ENCODE results near the gene FBRSL1. TPM values are rescaled to one million over a fixed set of nuclear protein-coding genes. Genes with fewer than 3 reads are reported as not detected.
A peak's percentile ranks its signal among the peaks of the same experiment; 100 is the strongest.

The FBRSL1 gene
- polyA plus RNA-seq, 3 donors = 0.39 to 28.7 (median 0.74) TPM

- WGBS (ENCODE audit: insufficient coverage) = 85% methylated on average over 11 of the region's 11 CpGs
- Histone ChIP-seq H3K4me3 (replicated peaks in 1 of 3; ENCODE audit: low read depth in 2 of 3, low read length in 3 of 3) (no peak overlapping the region), H4K20me1 (ENCODE audit: insufficient read depth, low read length) (peaks cover 78% of the 10 kb centered on the region), H3K27me3 (ENCODE audit: control insufficient read depth in 2 of 2, insufficient read depth in 2 of 2, low read length in 2 of 2) (no peaks in the 10 kb centered on the region), H3K9ac (ENCODE audit: insufficient read depth, low read length, poor library complexity, severe bottlenecking) (no peak overlapping the region), H3K27ac (ENCODE audit: low read depth in 1 of 2, low read length in 2 of 2) (no peak overlapping the region), H2AFZ (ENCODE audit: insufficient read depth, low read depth, low read length, poor library complexity, severe bottlenecking) (no peak overlapping the region), H3K4me2 (replicated peaks; ENCODE audit: extremely low read depth, low read length, poor library complexity, severe bottlenecking) (no peak overlapping the region), H3K79me2 (ENCODE audit: insufficient read depth, low read length) (no peaks in the 10 kb centered on the region), H3K4me1 (ENCODE audit: control insufficient read depth in 1 of 2, insufficient read depth in 2 of 2, low read length in 2 of 2) (no peaks in the 10 kb centered on the region), H3K9me3 (replicated peaks in 1 of 2; ENCODE audit: control insufficient read depth in 1 of 2, insufficient read depth in 1 of 2, low read length in 2 of 2) (peaks cover 0 to 13% of the 10 kb centered on the region in 2 donors), H3K36me3 (replicated peaks in 1 of 2; ENCODE audit: control insufficient read depth in 1 of 2, insufficient read depth in 2 of 2, low read length in 2 of 2) (peaks cover 0 to 1% of the 10 kb centered on the region in 2 donors)
- Mint-ChIP-seq H3K4me1 (no peaks in the 10 kb centered on the region), H3K9me3 (peaks cover 0 to 13% (median 6%) of the 10 kb centered on the region in 7 donors), H3K4me3 (no peak overlapping the region), H3K27me3 (ENCODE audit: low read depth in 3 of 3) (peaks cover 0 to 6% (median 3%) of the 10 kb centered on the region in 3 donors), H3K27ac (peak overlapping the region in 1 of 7 donors; percentile 62), H3K36me3 (peaks cover 10 to 27% of the 10 kb centered on the region in 2 donors)
- TF ChIP-seq CTCF (IDR thresholded peaks at IDR 0.05) = no peak
- intact Hi-C loops (cut with micrococcal nuclease) = no loop called here
- DNase-seq = no peak
Observed at GRCh38 chr12:132537049-132537448, 47.1 kb downstream of the FBRSL1 start.

DNA sequence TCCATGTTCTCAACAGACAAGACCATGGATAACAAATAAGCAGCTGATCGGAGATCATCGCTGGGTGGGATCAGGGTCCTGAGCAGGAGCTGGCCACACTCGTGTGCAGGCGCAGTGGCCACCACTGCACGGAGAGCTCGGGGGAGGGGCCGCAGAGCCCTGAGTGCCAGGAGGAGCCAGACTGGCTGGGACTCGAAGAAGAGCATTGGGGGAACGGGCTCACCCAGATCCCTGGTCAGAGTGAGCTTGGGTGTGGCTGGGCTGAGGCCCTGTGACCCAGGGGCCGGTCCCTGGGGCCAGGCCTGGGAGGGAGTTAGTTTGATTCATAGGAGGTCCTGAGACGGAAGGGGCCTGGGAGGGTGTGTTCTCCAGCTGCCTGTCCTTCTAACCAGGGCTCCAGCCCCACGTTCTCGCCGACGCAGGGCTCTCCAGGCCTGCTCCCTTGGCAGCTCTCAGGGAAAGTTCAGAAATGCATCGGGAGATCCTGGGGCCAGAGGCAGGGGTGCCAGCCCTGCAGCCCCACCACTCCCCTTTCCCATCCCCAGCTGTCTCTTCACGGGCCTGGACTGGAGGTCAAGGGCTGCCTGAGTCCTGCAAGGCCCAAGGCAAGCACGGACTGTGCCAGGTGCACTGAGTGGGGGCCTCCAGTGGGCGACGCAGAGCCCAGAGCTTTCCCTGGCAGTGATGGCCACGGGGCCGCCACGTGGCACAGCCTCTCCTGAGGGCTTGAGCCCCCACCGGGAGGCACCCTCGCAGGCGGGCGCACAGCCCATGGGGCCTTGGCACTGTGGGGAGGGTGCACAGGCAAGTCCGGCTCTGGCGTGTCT is 48.1 kb downstream of the FBRSL1 start:
- H3K36me3 Mint-ChIP-seq = peaks cover 10 to 24% of the 10 kb centered on the region in 2 donors
- intact Hi-C loops (cut with micrococcal nuclease) = no loop called here
- H3K27me3 Mint-ChIP-seq (ENCODE audit: low read depth in 3 of 3) = peaks cover under 1 to 4% (median 3%) of the 10 kb centered on the region in 3 donors
- Histone ChIP-seq H3K27ac (ENCODE audit: low read depth in 1 of 2, low read length in 2 of 2) (no peak overlapping the region), H3K4me3 (replicated peaks in 1 of 3; ENCODE audit: low read depth in 2 of 3, low read length in 3 of 3) (no peak overlapping the region), H3K9me3 (replicated peaks in 1 of 2; ENCODE audit: control insufficient read depth in 1 of 2, insufficient read depth in 1 of 2, low read length in 2 of 2) (peaks cover 0 to 13% of the 10 kb centered on the region in 2 donors), H4K20me1 (ENCODE audit: insufficient read depth, low read length) (peaks cover 79% of the 10 kb centered on the region), H3K36me3 (replicated peaks in 1 of 2; ENCODE audit: control insufficient read depth in 1 of 2, insufficient read depth in 2 of 2, low read length in 2 of 2) (no peaks in the 10 kb centered on the region), H3K9ac (ENCODE audit: insufficient read depth, low read length, poor library complexity, severe bottlenecking) (no peak overlapping the region), H3K4me1 (ENCODE audit: control insufficient read depth in 1 of 2, insufficient read depth in 2 of 2, low read length in 2 of 2) (no peaks in the 10 kb centered on the region), H3K79me2 (ENCODE audit: insufficient read depth, low read length) (no peaks in the 10 kb centered on the region), H2AFZ (ENCODE audit: insufficient read depth, low read depth, low read length, poor library complexity, severe bottlenecking) (no peak overlapping the region), H3K27me3 (ENCODE audit: control insufficient read depth in 2 of 2, insufficient read depth in 2 of 2, low read length in 2 of 2) (no peaks in the 10 kb centered on the region), H3K4me2 (replicated peaks; ENCODE audit: extremely low read depth, low read length, poor library complexity, severe bottlenecking) (no peak overlapping the region)
- H3K9me3 Mint-ChIP-seq = peaks cover 0 to 13% (median 6%) of the 10 kb centered on the region in 7 donors
- DNase-seq = no peak
- peak overlapping the region in 2 of 7 donors; percentile 25 to 70 for H3K27ac Mint-ChIP-seq
- TF ChIP-seq CTCF (IDR thresholded peaks at IDR 0.05) = no peak
- H3K4me1 Mint-ChIP-seq = no peaks in the 10 kb centered on the region
- no peak overlapping the region for H3K4me3 Mint-ChIP-seq
- 95% methylated on average over 27 of the region's 29 CpGs for WGBS (ENCODE audit: insufficient coverage)
